Endothelial cell of umbilical vein (primary cell): ENCODE results near the gene GCNA. TPM values are rescaled to one million over a fixed set of nuclear protein-coding genes. Genes with fewer than 3 reads are reported as not detected.
A peak's percentile ranks its signal among the peaks of the same experiment; 100 is the strongest.

ENCODE experiments used
- BruUV-seq: library from RNA; stranded (reverse); fragments of 400-500 nt; replicated peaks from 2 replicates; lab custom pipeline; 2021; lab: Mats Ljungman, UMichigan
- CTCF ChIA-PET: fragments of 300-600, 350-600 bp; sonication (Branson Sonifier 250); formaldehyde crosslinking; loops from one replicate; lab custom pipeline; 2021; ENCODE audit warnings: antibody characterized with exemption, inconsistent platforms; lab: Charles Lee
- POLR2A ChIA-PET: fragments of 300-600, 350-600 bp; sonication (Branson Sonifier 250); formaldehyde crosslinking; loops from one replicate; lab custom pipeline; 2021; ENCODE audit warnings: antibody characterized with exemption, inconsistent platforms; lab: Charles Lee
- DNase-seq: peaks from one replicate; pipeline ENCODE4 v3.0.0-alpha.2; 2011; ENCODE audit warnings: low read depth, low spot score
- FAIRE-seq: peaks from 2 replicates; lab custom pipeline; 2011; peaks lifted over from hg19 to GRCh38; lab: Jason Lieb, UNC
- H2AFZ ChIP-seq: 2 replicates; pipeline ENCODE4 v1.6.0; 2012; ENCODE audit warnings: low read depth, low read length, control low read depth, inconsistent platforms
- H3K27ac ChIP-seq: 2 replicates; pipeline ENCODE4 v1.5.1; 2011; ENCODE audit warnings: low read depth, mild to moderate bottlenecking, control low read depth, low read length, moderate library complexity; ENCODE audit not compliant: insufficient read depth
- H3K27me3 ChIP-seq, 2 experiments: 2 replicates each; pipeline versions ENCODE4 v1.6.0 to v1.6.1; 2011; ENCODE audit warnings: low read length in 2 of 2, mixed read lengths in 1 of 2; ENCODE audit not compliant: control insufficient read depth in 2 of 2, insufficient read depth in 2 of 2
- H3K36me3 ChIP-seq, 2 experiments: 2 replicates in 1 of 2; 3 replicates in 1 of 2; pipeline ENCODE4 v1.5.1; 2011; ENCODE audit warnings: low read length in 2 of 2, mild to moderate bottlenecking in 1 of 2, moderate library complexity in 1 of 2; ENCODE audit not compliant: control insufficient read depth in 2 of 2, insufficient read depth in 2 of 2; ENCODE audit errors: extremely low read depth in 1 of 2
- H3K4me1 ChIP-seq: 3 replicates; pipeline ENCODE4 v1.5.1; 2011; ENCODE audit warnings: mild to moderate bottlenecking, low read length; ENCODE audit not compliant: control insufficient read depth, insufficient read depth; ENCODE audit errors: extremely low read depth
- H3K4me2 ChIP-seq: 2 replicates; pipeline ENCODE4 v1.6.1; 2011; ENCODE audit warnings: low read length, control low read depth, mixed read lengths; ENCODE audit not compliant: insufficient read depth
- H3K4me3 ChIP-seq, 3 experiments: fragments of 200-600 bp in 1 of 3; sonication (generic), shearing (Covaris generic) in 1 of 3; replicated peaks in 1 of 3; 2 replicates each; pipeline ENCODE4 v1.5.1; 2011 to 2016; ENCODE audit warnings: control low read depth in 3 of 3, low read length in 3 of 3, mild to moderate bottlenecking in 2 of 3, inconsistent platforms in 1 of 3, low read depth in 1 of 3, moderate library complexity in 1 of 3; ENCODE audit not compliant: insufficient read depth in 1 of 3
- H3K79me2 ChIP-seq: 2 replicates; pipeline ENCODE4 v1.6.0; 2012; ENCODE audit warnings: low read length, inconsistent platforms; ENCODE audit not compliant: control insufficient read depth, insufficient read depth
- H3K9ac ChIP-seq: replicated peaks from 2 replicates; pipeline ENCODE3; 2011; ENCODE audit warnings: low read length, control low read depth; ENCODE audit not compliant: insufficient read depth; ENCODE audit errors: extremely low read depth
- H3K9me1 ChIP-seq: replicated peaks from 3 replicates; pipeline ENCODE4 v1.6.0; 2011; ENCODE audit warnings: mild to moderate bottlenecking, low read length; ENCODE audit not compliant: control insufficient read depth, insufficient read depth; ENCODE audit errors: extremely low read depth
- H3K9me3 ChIP-seq: replicated peaks from 2 replicates; pipeline ENCODE4 v1.5.1; 2012; ENCODE audit warnings: low read length, inconsistent platforms; ENCODE audit not compliant: control insufficient read depth, insufficient read depth
- H4K20me1 ChIP-seq: replicated peaks from 2 replicates; pipeline ENCODE3; 2011; ENCODE audit warnings: mild to moderate bottlenecking, low read length; ENCODE audit not compliant: control insufficient read depth, insufficient read depth; ENCODE audit errors: extremely low read depth
- EZH2 ChIP-seq: IDR thresholded peaks from 2 replicates; pipeline ENCODE4 v1.6.1; 2012; ENCODE audit warnings: borderline replicate concordance, low read depth, mild to moderate bottlenecking, moderate library complexity, low read length, inconsistent platforms; ENCODE audit not compliant: severe bottlenecking
- FOS ChIP-seq: IDR thresholded peaks from 2 replicates; pipeline ENCODE4 v1.6.1; 2011; ENCODE audit warnings: mild to moderate bottlenecking, low read length, moderate library complexity, borderline replicate concordance; ENCODE audit not compliant: insufficient read depth
- GATA2 ChIP-seq: IDR thresholded peaks from 2 replicates; pipeline ENCODE4 v1.7.0; 2011; ENCODE audit warnings: low read depth, mild to moderate bottlenecking, moderate library complexity, mixed read lengths, low read length; ENCODE audit not compliant: insufficient read length, insufficient read depth
- JUN ChIP-seq: IDR thresholded peaks from 2 replicates; pipeline ENCODE4 v1.6.1; 2011; ENCODE audit warnings: borderline replicate concordance, low read depth; ENCODE audit not compliant: insufficient read length, insufficient read depth
- MYC ChIP-seq: IDR thresholded peaks from one replicate; pipeline ENCODE4 v1.6.1; 2011; ENCODE audit warnings: mild to moderate bottlenecking, low read depth, low read length
- POLR2A ChIP-seq: IDR thresholded peaks from 2 replicates; pipeline ENCODE4 v1.6.1; 2012; ENCODE audit warnings: low read depth, mild to moderate bottlenecking, control low read depth, low read length
- POLR2AphosphoS5 ChIP-seq: IDR thresholded peaks from 2 replicates; pipeline ENCODE4 v1.6.1; 2012; ENCODE audit warnings: low read depth, mild to moderate bottlenecking, control low read depth, low read length, moderate library complexity; ENCODE audit not compliant: insufficient read depth
- dilution Hi-C: fragments of 300-500 bp; cut with MboI; formaldehyde crosslinking; loops from one replicate; pipeline ENCODE4 v1.15.0; 2019; ENCODE audit warnings: low sequenced_read_pairs; ENCODE audit not compliant: extremely low pct_ligation_motif_present
- intact Hi-C: fragments of 100-400 bp; cut with micrococcal nuclease; formaldehyde crosslinking; loops from one replicate; pipeline ENCODE4 v1.10.0; 2022
- polyA plus RNA-seq, 4 experiments: library from polyadenylated mRNA; depleted of rRNA in 3 of 4; stranded (reverse) in 3 of 4; unstranded in 1 of 4; fragments of >200 nt; gene quantifications; 2 replicates each; pipeline versions ENCODE4 v1.2.1 to v1.2.3, GENCODE V29; 2011 to 2012; ENCODE audit warnings: missing spikeins in 1 of 4
- total RNA-seq: library from RNA; stranded (reverse); gene quantifications from 2 replicates; pipeline ENCODE4 v1.2.3, GENCODE V29; 2021
- TF ChIP-seq, protein P1 (sequence below), 2 donors: IDR thresholded peaks; 1 replicate in 1 of 2; 2 replicates in 1 of 2; pipeline ENCODE4 v1.5.1; 2011; ENCODE audit warnings: low read length in 2 of 2, mild to moderate bottlenecking in 2 of 2, moderate library complexity in 2 of 2, control low read depth in 1 of 2, inconsistent platforms in 1 of 2, low read depth in 1 of 2; ENCODE audit not compliant: insufficient read depth in 1 of 2; ENCODE audit errors: extremely low read depth in 1 of 2
- TF ChIP-seq, protein P2 (sequence below): IDR thresholded peaks from 2 replicates; pipeline ENCODE4 v1.6.1; 2011; ENCODE audit not compliant: insufficient read depth, insufficient read length

GCNA gene
- total and polyA plus RNA-seq, 2 donors (not counting 3 experiments of a cell fraction or from before 2014, with no cell fraction given), result 1.0 to 4.0 TPM

DNA sequence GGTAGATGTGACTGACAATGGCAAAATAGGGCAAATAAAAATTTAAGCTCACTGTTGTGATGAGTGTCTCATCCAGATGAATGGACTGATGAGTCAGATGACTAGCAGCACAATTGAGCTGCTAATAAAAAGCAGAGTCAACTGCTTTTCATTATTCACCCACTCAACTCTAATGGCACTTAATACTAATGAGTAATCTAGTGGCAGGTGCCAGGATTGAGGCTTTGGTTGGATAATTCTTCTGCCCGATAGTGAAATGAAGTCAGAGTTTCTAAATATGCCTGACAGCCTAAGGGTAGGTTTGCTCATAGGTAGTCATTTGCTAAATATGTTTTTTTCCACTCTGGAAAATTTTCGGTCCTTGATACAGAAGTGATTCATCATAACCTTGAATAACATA, 34.9 kb upstream of the GCNA start:
- FAIRE-seq, result peak; percentile 53

More for the DNA sequence above, 34.9 kb upstream of the GCNA start:
- H3K27me3 ChIP-seq, result no peaks in the 10 kb centered on the region
- peak overlapping the region; percentile 64 for H3K27ac ChIP-seq
- peak overlapping the region; percentile 30 for H3K4me2 ChIP-seq
- H4K20me1 ChIP-seq, result peaks cover 5% of the 10 kb centered on the region
- H2AFZ ChIP-seq, result no peak overlapping the region
- peaks cover 2% of the 10 kb centered on the region for H3K9me1 ChIP-seq
- DNase-seq, result peak; percentile 80
- intact Hi-C loops (no loop called here), dilution Hi-C loops (no loop called here)
- TF ChIP-seq, protein P1, sequence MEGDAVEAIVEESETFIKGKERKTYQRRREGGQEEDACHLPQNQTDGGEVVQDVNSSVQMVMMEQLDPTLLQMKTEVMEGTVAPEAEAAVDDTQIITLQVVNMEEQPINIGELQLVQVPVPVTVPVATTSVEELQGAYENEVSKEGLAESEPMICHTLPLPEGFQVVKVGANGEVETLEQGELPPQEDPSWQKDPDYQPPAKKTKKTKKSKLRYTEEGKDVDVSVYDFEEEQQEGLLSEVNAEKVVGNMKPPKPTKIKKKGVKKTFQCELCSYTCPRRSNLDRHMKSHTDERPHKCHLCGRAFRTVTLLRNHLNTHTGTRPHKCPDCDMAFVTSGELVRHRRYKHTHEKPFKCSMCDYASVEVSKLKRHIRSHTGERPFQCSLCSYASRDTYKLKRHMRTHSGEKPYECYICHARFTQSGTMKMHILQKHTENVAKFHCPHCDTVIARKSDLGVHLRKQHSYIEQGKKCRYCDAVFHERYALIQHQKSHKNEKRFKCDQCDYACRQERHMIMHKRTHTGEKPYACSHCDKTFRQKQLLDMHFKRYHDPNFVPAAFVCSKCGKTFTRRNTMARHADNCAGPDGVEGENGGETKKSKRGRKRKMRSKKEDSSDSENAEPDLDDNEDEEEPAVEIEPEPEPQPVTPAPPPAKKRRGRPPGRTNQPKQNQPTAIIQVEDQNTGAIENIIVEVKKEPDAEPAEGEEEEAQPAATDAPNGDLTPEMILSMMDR (IDR thresholded peaks at IDR 0.05; ENCODE audit: extremely low read depth in 1 of 2, insufficient read depth in 1 of 2, low read depth in 1 of 2, low read length in 2 of 2), result no peak
- TF ChIP-seq, protein P2, sequence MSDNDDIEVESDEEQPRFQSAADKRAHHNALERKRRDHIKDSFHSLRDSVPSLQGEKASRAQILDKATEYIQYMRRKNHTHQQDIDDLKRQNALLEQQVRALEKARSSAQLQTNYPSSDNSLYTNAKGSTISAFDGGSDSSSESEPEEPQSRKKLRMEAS, result no peak
- TF ChIP-seq POLR2A (no peak), JUN (peak; percentile 53), EZH2 (no peak), POLR2AphosphoS5 (no peak), MYC (no peak), FOS (peak; percentile 68), GATA2 (no peak)
- no peak overlapping the region for H3K9ac ChIP-seq
- H3K36me3 ChIP-seq, result peaks cover 10% of the 10 kb centered on the region in 2 experiments
- ChIA-PET CTCF (interaction anchor here (1.2 to 2.3 kb wide), 2 partner anchors 9 to 11 kb away, joined by 3 to 12 read pairs; partner anchors contain the start of gene OGT), POLR2A (interaction anchor here (2.0 kb wide), 1 partner anchor 10 kb away, joined by 5 read pairs; the partner anchor contains the start of gene OGT)
- no peaks in the 10 kb centered on the region for H3K9me3 ChIP-seq
- no peak overlapping the region for H3K4me3 ChIP-seq
- H3K79me2 ChIP-seq, result peaks cover 89% of the 10 kb centered on the region
- H3K4me1 ChIP-seq, result peaks cover 36% of the 10 kb centered on the region
- no TSS peak for BruUV-seq
